ENCODE measurements around the gene PEPD. TPM values are rescaled to one million over a fixed set of nuclear protein-coding genes. Genes with fewer than 3 reads are reported as not detected.
A peak's percentile ranks its signal among the peaks of the same experiment; 100 is the strongest.

The PEPD gene
- total RNA-seq, 2 experiments from 2014 or later = 17.5 to 23.0 TPM

DNA sequence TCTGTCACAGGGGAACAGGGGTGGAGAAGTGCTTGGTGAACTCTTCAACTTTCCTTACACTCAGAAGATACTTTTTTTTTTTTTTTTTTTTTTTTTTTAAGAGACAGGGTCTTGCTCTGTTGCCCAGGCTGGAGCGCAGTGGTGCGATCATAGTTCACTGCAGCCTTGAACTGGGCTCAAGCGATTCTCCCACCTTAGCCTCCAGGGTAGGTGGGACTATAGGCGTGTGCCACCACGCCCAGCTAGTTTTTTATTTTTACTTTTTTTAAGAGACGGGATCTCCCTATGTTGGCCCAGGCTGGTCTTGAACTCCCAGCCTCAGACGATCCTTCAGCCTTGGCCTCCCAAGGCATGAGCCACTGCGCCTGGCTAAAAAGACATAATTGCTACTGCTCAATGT is 136.6 kb downstream of the PEPD start:
- intact Hi-C loops (cut with DNase I, micrococcal nuclease) = no loop called here
- Mint-ChIP-seq H3K4me1 (ENCODE audit: low read depth) (peaks cover 8% of the 10 kb centered on the region), H3K27ac (no peak overlapping the region), H3K27me3 (no peaks in the 10 kb centered on the region), H3K4me3 (no peak overlapping the region), H3K36me3 (ENCODE audit: low read depth) (peaks cover 35% of the 10 kb centered on the region), H3K9me3 (no peaks in the 10 kb centered on the region)
- TF ChIP-seq, protein P1, sequence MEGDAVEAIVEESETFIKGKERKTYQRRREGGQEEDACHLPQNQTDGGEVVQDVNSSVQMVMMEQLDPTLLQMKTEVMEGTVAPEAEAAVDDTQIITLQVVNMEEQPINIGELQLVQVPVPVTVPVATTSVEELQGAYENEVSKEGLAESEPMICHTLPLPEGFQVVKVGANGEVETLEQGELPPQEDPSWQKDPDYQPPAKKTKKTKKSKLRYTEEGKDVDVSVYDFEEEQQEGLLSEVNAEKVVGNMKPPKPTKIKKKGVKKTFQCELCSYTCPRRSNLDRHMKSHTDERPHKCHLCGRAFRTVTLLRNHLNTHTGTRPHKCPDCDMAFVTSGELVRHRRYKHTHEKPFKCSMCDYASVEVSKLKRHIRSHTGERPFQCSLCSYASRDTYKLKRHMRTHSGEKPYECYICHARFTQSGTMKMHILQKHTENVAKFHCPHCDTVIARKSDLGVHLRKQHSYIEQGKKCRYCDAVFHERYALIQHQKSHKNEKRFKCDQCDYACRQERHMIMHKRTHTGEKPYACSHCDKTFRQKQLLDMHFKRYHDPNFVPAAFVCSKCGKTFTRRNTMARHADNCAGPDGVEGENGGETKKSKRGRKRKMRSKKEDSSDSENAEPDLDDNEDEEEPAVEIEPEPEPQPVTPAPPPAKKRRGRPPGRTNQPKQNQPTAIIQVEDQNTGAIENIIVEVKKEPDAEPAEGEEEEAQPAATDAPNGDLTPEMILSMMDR (IDR thresholded peaks at IDR 0.05) = no peak
- peak in 1 of 14 experiments; percentile 7 for DNase-seq
- no peaks in the 10 kb centered on the region for H3K27me3 ChIP-seq (ENCODE audit: control insufficient read depth in 1 of 2, insufficient read depth in 2 of 2, low read length in 2 of 2)
- no peaks in the 10 kb centered on the region for H3K4me1 ChIP-seq (ENCODE audit: insufficient read depth, low read length)
- ChIA-PET POLR2A (interaction anchor here (2.2 kb wide), 1 partner anchor 11 kb away, joined by 9 read pairs; the partner anchor contains the start of gene CEBPG), CTCF (interaction anchor here (0.7 kb wide), 1 partner anchor 47 kb away, joined by 3 read pairs; no protein-coding TSS in a partner anchor)
- H3K36me3 ChIP-seq (ENCODE audit: insufficient read depth, low read length) = peaks cover 21% of the 10 kb centered on the region
- ATAC-seq (ENCODE audit: poor library complexity) = no peak
- H3K9me3 ChIP-seq (ENCODE audit: control insufficient read depth in 1 of 2, insufficient read depth in 1 of 2, low read length in 2 of 2) = no peaks in the 10 kb centered on the region
- H3K27ac ChIP-seq (ENCODE audit: low read depth in 1 of 2, low read length in 2 of 2) = no peak overlapping the region
- H3K4me3 ChIP-seq (ENCODE audit: low read length) = no peak overlapping the region

DNA sequence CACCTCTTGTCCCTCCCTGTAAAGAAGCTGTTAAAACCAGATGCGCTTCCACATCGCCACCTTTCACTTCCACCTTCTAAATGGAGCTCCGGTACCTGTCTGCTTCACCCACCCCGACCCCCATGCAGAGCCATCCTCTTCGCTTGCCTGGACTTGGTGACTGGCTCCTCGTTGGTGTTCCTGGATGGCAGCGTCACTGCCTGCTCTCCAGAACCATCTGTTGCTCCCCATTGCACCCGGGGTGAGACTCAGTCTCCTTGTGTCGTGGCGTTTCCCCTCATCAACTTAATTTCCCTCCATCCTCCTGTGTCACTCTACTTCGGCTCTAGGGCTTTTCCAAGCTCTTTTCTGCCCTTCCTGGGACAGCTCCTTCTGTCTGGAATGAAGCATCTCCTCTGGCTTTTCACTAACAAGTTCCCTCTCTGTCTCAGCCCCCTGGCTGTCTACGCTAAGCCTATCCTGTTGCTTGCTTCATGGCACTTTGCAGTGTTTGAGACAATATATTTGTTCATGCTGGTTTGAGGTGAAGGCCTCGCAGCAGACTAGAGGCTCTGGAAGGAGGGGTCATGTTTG is 137.8 kb downstream of the PEPD start:
- no peaks in the 10 kb centered on the region for H3K27me3 Mint-ChIP-seq
- ChIA-PET CTCF (interaction anchor here (1.7 kb wide), 1 partner anchor 10 kb away, joined by 5 read pairs; the partner anchor contains the start of gene CEBPG), POLR2A (no interaction called here)
- no peak for ATAC-seq (ENCODE audit: poor library complexity)
- no peaks in the 10 kb centered on the region for H3K27me3 ChIP-seq (ENCODE audit: control insufficient read depth in 1 of 2, insufficient read depth in 2 of 2, low read length in 2 of 2)
- H3K9me3 ChIP-seq (ENCODE audit: control insufficient read depth in 1 of 2, insufficient read depth in 1 of 2, low read length in 2 of 2) = no peaks in the 10 kb centered on the region
- peaks cover 47% of the 10 kb centered on the region for H3K36me3 Mint-ChIP-seq (ENCODE audit: low read depth)
- no peak overlapping the region for H3K4me3 ChIP-seq (ENCODE audit: low read length)
- peaks cover 28% of the 10 kb centered on the region for H3K36me3 ChIP-seq (ENCODE audit: insufficient read depth, low read length)
- H3K27ac Mint-ChIP-seq = no peak overlapping the region
- H3K4me3 Mint-ChIP-seq = no peak overlapping the region
- intact Hi-C loops (cut with DNase I, micrococcal nuclease) = no loop called here
- TF ChIP-seq, protein P1 (IDR thresholded peaks at IDR 0.05) = no peak
- H3K27ac ChIP-seq (ENCODE audit: low read depth in 1 of 2, low read length in 2 of 2) = no peak overlapping the region
- H3K4me1 Mint-ChIP-seq (ENCODE audit: low read depth) = peaks cover 19% of the 10 kb centered on the region
- H3K9me3 Mint-ChIP-seq = no peaks in the 10 kb centered on the region
- H3K4me1 ChIP-seq (ENCODE audit: insufficient read depth, low read length) = no peaks in the 10 kb centered on the region
- DNase-seq = peak in 1 of 14 experiments; percentile 25

GRCh38 chr19:33382982-33383381 is 138.6 kb downstream of the PEPD start:
- no peaks in the 10 kb centered on the region for H3K9me3 ChIP-seq (ENCODE audit: control insufficient read depth in 1 of 2, insufficient read depth in 1 of 2, low read length in 2 of 2)
- Mint-ChIP-seq H3K36me3 (ENCODE audit: low read depth) (peaks cover 50% of the 10 kb centered on the region), H3K4me1 (ENCODE audit: low read depth) (peaks cover 26% of the 10 kb centered on the region), H3K27ac (peak overlapping the region; percentile 31), H3K4me3 (no peak overlapping the region), H3K9me3 (no peaks in the 10 kb centered on the region), H3K27me3 (no peaks in the 10 kb centered on the region)
- no peaks in the 10 kb centered on the region for H3K27me3 ChIP-seq (ENCODE audit: control insufficient read depth in 1 of 2, insufficient read depth in 2 of 2, low read length in 2 of 2)
- H3K4me1 ChIP-seq (ENCODE audit: insufficient read depth, low read length) = no peaks in the 10 kb centered on the region
- ChIA-PET CTCF (interaction anchor here (1.7 kb wide), 1 partner anchor 9 kb away, joined by 5 read pairs; the partner anchor contains the start of gene CEBPG), POLR2A (interaction anchor here (1.7 kb wide), 1 partner anchor 9 kb away, joined by 6 read pairs; the partner anchor contains the start of gene CEBPG)
- ATAC-seq (ENCODE audit: poor library complexity) (no peak), DNase-seq (no peak)
- no peak overlapping the region for H3K27ac ChIP-seq (ENCODE audit: low read depth in 1 of 2, low read length in 2 of 2)
- H3K36me3 ChIP-seq (ENCODE audit: insufficient read depth, low read length) = peaks cover 28% of the 10 kb centered on the region
- intact Hi-C loops (cut with DNase I, micrococcal nuclease) = no loop called here
- TF ChIP-seq, protein P1 (IDR thresholded peaks at IDR 0.05) = no peak
- no peak overlapping the region for H3K4me3 ChIP-seq (ENCODE audit: low read length)

Data from CD4-positive, alpha-beta T cell (primary cell).